Astrocyte of the spinal cord (primary cell): Measurements from ENCODE around the gene CFAP46.
"Not testable (repeated sequence)": the region's sequence is repeated elsewhere in the genome, so short reads cannot be mapped to it uniquely, and the experiment has no call there.

Source experiments
- DNase-seq: peaks from one replicate; pipeline ENCODE4 v3.0.0; 2011; ENCODE audit warnings: low read depth, low spot score
- H3K4me3 ChIP-seq: 2 replicates; pipeline ENCODE4 v1.5.1; 2011; ENCODE audit warnings: low read depth, mild to moderate bottlenecking, low read length, moderate library complexity
- in situ Hi-C: cut with HindIII; loops from 2 replicates; pipeline ENCODE4 v1.10.0; 2017; ENCODE audit warnings: low sequenced_read_pairs
- TF ChIP-seq, protein P1 (sequence below): IDR thresholded peaks from 2 replicates; pipeline ENCODE4 v1.5.1; 2012; ENCODE audit warnings: low read depth, mild to moderate bottlenecking, low read length, inconsistent platforms

CFAP46 gene

GRCh38 chr10:132904814-132905649, 37.3 kb downstream of the CFAP46 start:
- H3K4me3 ChIP-seq: no peak overlapping the region
- TF ChIP-seq, protein P1, sequence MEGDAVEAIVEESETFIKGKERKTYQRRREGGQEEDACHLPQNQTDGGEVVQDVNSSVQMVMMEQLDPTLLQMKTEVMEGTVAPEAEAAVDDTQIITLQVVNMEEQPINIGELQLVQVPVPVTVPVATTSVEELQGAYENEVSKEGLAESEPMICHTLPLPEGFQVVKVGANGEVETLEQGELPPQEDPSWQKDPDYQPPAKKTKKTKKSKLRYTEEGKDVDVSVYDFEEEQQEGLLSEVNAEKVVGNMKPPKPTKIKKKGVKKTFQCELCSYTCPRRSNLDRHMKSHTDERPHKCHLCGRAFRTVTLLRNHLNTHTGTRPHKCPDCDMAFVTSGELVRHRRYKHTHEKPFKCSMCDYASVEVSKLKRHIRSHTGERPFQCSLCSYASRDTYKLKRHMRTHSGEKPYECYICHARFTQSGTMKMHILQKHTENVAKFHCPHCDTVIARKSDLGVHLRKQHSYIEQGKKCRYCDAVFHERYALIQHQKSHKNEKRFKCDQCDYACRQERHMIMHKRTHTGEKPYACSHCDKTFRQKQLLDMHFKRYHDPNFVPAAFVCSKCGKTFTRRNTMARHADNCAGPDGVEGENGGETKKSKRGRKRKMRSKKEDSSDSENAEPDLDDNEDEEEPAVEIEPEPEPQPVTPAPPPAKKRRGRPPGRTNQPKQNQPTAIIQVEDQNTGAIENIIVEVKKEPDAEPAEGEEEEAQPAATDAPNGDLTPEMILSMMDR: no peak
- no peak for DNase-seq
- in situ Hi-C loops: no loop called here

- peak; percentile 14 for DNase-seq
- H3K4me3 ChIP-seq: no peak overlapping the region
- TF ChIP-seq, protein P1: peak; percentile 77
- in situ Hi-C loops: no loop called here
Observed at GRCh38 chr10:132904181-132904813, 38.1 kb downstream of the CFAP46 start.

GRCh38 chr10:132902656-132903575, 39.5 kb downstream of the CFAP46 start:
- H3K4me3 ChIP-seq, in situ Hi-C loops, DNase-seq: not testable (repeated sequence)

DNA sequence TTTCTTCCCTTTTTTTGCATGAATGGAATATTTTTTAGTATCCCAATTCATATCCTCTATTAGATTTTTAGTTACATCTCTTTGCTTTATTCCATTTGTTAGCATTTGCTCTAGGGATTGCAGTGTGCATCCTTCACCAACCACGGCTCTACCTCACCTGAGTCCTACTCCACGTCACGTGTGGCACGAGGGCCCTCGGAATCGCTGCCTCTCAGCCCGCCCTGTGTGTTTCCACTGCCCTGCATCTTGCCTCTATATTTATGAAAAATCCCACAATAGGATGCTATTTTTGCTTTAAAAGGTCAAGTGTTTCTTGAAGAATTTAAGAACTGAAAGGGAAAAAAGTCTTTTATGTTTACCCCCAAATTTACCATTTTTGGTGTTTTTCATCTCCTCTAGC, 41.0 kb downstream of the CFAP46 start:
- no peak for DNase-seq
- TF ChIP-seq, protein P1: no peak
- no peak overlapping the region for H3K4me3 ChIP-seq
- in situ Hi-C loops: no loop called here

- no peak overlapping the region for H3K4me3 ChIP-seq
- TF ChIP-seq, protein P1: no peak
- in situ Hi-C loops: no loop called here
- DNase-seq: no peak
Observed at GRCh38 chr10:132900211-132900756, 42.1 kb downstream of the CFAP46 start.

DNA sequence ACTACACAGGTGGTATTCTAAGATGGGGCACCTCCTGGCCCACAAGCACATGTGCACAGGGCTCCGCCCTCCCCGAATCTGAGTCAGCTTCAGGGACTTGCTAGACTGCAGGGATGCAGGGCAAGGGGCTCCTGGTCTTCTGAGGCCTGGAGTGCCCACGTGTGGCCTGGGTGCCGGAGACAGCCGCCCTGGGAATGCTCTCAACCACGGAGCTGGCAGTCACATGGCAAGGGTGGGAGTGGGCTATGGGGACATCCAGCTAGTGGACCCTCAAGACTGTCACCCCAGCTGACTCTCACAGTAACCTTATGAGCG, 42.7 kb downstream of the CFAP46 start:
- in situ Hi-C loops: no loop called here
- DNase-seq: no peak
- TF ChIP-seq, protein P1: no peak
- no peak overlapping the region for H3K4me3 ChIP-seq
